Measurements from ENCODE around the gene KIRREL3. TPM values are rescaled to one million over a fixed set of nuclear protein-coding genes. Genes with fewer than 3 reads are reported as not detected.

Gene KIRREL3
- total RNA-seq, 1 donor from 2014 or later = not detected

- no peak for DNase-seq
- Histone ChIP-seq H3K9me3 (no peaks in the 10 kb centered on the region), H3K27ac (no peak overlapping the region), H3K4me1 (no peaks in the 10 kb centered on the region), H3K36me3 (no peaks in the 10 kb centered on the region), H3K27me3 (no peaks in the 10 kb centered on the region), H3K4me3 (no peak overlapping the region)
- intact Hi-C loops (cut with DNase I) = no loop called here
- TF ChIP-seq, protein P1, sequence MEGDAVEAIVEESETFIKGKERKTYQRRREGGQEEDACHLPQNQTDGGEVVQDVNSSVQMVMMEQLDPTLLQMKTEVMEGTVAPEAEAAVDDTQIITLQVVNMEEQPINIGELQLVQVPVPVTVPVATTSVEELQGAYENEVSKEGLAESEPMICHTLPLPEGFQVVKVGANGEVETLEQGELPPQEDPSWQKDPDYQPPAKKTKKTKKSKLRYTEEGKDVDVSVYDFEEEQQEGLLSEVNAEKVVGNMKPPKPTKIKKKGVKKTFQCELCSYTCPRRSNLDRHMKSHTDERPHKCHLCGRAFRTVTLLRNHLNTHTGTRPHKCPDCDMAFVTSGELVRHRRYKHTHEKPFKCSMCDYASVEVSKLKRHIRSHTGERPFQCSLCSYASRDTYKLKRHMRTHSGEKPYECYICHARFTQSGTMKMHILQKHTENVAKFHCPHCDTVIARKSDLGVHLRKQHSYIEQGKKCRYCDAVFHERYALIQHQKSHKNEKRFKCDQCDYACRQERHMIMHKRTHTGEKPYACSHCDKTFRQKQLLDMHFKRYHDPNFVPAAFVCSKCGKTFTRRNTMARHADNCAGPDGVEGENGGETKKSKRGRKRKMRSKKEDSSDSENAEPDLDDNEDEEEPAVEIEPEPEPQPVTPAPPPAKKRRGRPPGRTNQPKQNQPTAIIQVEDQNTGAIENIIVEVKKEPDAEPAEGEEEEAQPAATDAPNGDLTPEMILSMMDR (IDR thresholded peaks at IDR 0.05) = no peak
- ATAC-seq = no peak
These were observed 27.2 kb upstream of the KIRREL3 start for GRCh38 chr11:127027789-127028188.

DNA sequence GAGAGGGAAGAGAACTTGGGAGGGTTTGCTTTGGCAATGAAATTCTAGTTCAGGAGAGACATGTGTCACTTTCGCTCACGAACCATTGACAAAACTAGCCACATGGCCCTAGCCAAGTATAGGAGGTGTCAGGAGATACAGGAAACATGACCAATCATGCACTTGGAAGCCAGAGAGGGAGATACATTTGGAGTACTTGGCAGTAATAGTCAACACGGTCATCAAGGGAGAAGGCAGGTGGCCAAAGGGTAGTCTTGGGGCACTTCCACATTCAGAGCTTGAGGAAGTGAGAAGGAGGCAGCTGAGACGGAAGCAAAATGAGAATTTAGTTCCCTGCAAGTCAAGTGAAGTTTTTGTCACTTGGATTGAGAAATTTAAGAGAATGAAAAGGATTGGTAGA, 26.4 kb upstream of the KIRREL3 start:
- no peaks in the 10 kb centered on the region for H3K9me3 ChIP-seq
- no peak for DNase-seq
- H3K27me3 ChIP-seq = no peaks in the 10 kb centered on the region
- H3K4me1 ChIP-seq = no peaks in the 10 kb centered on the region
- no peak overlapping the region for H3K4me3 ChIP-seq
- intact Hi-C loops (cut with DNase I) = no loop called here
- no peaks in the 10 kb centered on the region for H3K36me3 ChIP-seq
- ATAC-seq = no peak
- H3K27ac ChIP-seq = no peak overlapping the region
- TF ChIP-seq, protein P1 (IDR thresholded peaks at IDR 0.05) = no peak

DNA sequence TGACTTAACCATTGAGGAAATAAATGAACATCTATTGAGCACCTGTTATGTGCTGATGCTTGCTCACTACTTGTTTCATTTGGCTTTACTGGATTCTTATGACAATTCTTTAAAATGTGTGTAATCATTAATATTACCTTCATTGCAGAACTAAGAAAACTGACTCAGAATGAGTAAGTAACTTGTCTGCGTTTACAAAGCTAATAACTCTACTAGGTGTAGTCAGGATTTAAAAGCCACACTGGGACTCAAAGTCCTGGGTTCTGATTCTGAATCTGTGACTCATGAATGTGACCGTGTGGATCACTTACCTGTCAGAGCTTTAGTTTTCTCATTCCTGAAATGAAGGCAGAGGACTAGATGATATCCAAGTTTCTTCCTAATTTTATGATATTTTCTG, 23.4 kb upstream of the KIRREL3 start:
- intact Hi-C loops (cut with DNase I) = no loop called here
- no peak overlapping the region for H3K4me3 ChIP-seq
- H3K27me3 ChIP-seq = no peaks in the 10 kb centered on the region
- H3K36me3 ChIP-seq = no peaks in the 10 kb centered on the region
- no peaks in the 10 kb centered on the region for H3K9me3 ChIP-seq
- no peak for DNase-seq
- TF ChIP-seq, protein P1 (IDR thresholded peaks at IDR 0.05) = no peak
- no peak for ATAC-seq
- no peak overlapping the region for H3K27ac ChIP-seq
- H3K4me1 ChIP-seq = no peaks in the 10 kb centered on the region

GRCh38 chr11:127018683-127019279, 18.2 kb upstream of the KIRREL3 start:
- intact Hi-C loops (cut with DNase I) = no loop called here
- Histone ChIP-seq H3K4me1 (no peaks in the 10 kb centered on the region), H3K4me3 (no peak overlapping the region), H3K36me3 (no peaks in the 10 kb centered on the region), H3K27me3 (no peaks in the 10 kb centered on the region), H3K27ac (no peak overlapping the region), H3K9me3 (no peaks in the 10 kb centered on the region)
- TF ChIP-seq, protein P1 (IDR thresholded peaks at IDR 0.05) = no peak
- no peak for DNase-seq
- ATAC-seq = no peak

- no peaks in the 10 kb centered on the region for H3K36me3 ChIP-seq
- no peaks in the 10 kb centered on the region for H3K4me1 ChIP-seq
- no peak overlapping the region for H3K27ac ChIP-seq
- H3K4me3 ChIP-seq = no peak overlapping the region
- DNase-seq (no peak), ATAC-seq (no peak)
- TF ChIP-seq, protein P1 (IDR thresholded peaks at IDR 0.05) = no peak
- H3K9me3 ChIP-seq = no peaks in the 10 kb centered on the region
- H3K27me3 ChIP-seq = no peaks in the 10 kb centered on the region
- intact Hi-C loops (cut with DNase I) = no loop called here
These were observed 16.9 kb upstream of the KIRREL3 start for GRCh38 chr11:127017482-127017881.

GRCh38 chr11:127013550-127013949, 13.0 kb upstream of the KIRREL3 start:
- intact Hi-C loops (cut with DNase I) = no loop called here
- Histone ChIP-seq H3K36me3 (no peaks in the 10 kb centered on the region), H3K9me3 (no peaks in the 10 kb centered on the region), H3K4me3 (no peak overlapping the region), H3K27me3 (no peaks in the 10 kb centered on the region), H3K4me1 (no peaks in the 10 kb centered on the region), H3K27ac (no peak overlapping the region)
- ATAC-seq (no peak), DNase-seq (no peak)
- TF ChIP-seq, protein P1 (IDR thresholded peaks at IDR 0.05) = no peak
